AG10803 (cell line): ENCODE measurements around the gene ZDHHC12.

Source experiments
- DNase-seq: peaks from one replicate; pipeline ENCODE4 v3.0.0; 2010; ENCODE audit warnings: low read depth
- H3K4me3 ChIP-seq: 2 replicates; pipeline ENCODE4 v1.5.1; 2011; ENCODE audit warnings: mild to moderate bottlenecking, low read length, control low read depth
- TF ChIP-seq, protein P1 (sequence below): conservative IDR thresholded peaks from 2 replicates; pipeline ENCODE4 v1.5.1; 2011; ENCODE audit warnings: mild to moderate bottlenecking, low read length, control low read depth, inconsistent platforms

Gene ZDHHC12

DNA sequence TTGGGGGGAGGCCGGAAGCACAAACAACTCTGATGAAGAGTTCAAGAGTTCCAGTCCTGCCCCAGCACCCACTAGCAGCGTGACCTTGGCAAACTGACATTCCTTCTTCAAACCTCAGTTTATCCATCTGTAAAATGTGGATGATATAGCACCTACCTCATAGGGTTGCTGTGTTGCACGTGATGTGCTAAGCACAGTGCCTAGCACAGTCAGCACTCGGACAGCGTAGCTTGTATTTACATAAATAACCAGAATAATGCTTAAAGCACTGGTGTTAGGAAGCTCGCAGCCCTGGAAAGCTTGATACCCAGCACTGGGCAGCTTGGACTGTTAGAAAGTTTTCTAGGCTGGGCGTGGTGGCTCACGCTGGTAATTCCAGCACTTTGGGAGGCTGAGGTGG is 16.5 kb downstream of the ZDHHC12 start:
- TF ChIP-seq, protein P1, sequence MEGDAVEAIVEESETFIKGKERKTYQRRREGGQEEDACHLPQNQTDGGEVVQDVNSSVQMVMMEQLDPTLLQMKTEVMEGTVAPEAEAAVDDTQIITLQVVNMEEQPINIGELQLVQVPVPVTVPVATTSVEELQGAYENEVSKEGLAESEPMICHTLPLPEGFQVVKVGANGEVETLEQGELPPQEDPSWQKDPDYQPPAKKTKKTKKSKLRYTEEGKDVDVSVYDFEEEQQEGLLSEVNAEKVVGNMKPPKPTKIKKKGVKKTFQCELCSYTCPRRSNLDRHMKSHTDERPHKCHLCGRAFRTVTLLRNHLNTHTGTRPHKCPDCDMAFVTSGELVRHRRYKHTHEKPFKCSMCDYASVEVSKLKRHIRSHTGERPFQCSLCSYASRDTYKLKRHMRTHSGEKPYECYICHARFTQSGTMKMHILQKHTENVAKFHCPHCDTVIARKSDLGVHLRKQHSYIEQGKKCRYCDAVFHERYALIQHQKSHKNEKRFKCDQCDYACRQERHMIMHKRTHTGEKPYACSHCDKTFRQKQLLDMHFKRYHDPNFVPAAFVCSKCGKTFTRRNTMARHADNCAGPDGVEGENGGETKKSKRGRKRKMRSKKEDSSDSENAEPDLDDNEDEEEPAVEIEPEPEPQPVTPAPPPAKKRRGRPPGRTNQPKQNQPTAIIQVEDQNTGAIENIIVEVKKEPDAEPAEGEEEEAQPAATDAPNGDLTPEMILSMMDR = no peak
- no peak overlapping the region for H3K4me3 ChIP-seq
- DNase-seq = no peak

GRCh38 chr9:128706671-128707381 is 17.1 kb downstream of the ZDHHC12 start:
- TF ChIP-seq, protein P1 = no peak
- DNase-seq = no peak

DNA sequence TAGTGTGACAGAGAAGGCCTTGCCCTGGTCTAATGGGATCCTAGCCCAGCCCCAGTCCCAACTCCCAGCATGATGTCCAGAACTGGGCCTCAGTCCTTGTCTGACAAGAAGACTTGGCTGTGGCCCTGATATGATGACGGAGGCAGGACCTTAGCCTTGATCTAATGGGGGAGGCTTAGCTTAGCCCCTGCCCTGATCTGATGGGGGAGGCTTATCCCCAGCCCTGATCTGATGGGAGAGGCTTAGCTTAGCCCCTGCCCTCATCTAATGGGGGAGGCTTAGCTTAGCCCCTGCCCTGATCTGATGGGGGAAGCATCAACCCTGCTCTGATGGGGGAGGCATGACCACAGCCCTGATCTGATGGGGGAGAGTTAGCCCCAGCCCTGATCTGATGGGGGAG is 17.9 kb downstream of the ZDHHC12 start:
- H3K4me3 ChIP-seq = no peak overlapping the region
- TF ChIP-seq, protein P1 = no peak
- DNase-seq = no peak

More at GRCh38 chr9:128706671-128707381, 17.1 kb downstream of the ZDHHC12 start:
- H3K4me3 ChIP-seq = no peak overlapping the region

DNA sequence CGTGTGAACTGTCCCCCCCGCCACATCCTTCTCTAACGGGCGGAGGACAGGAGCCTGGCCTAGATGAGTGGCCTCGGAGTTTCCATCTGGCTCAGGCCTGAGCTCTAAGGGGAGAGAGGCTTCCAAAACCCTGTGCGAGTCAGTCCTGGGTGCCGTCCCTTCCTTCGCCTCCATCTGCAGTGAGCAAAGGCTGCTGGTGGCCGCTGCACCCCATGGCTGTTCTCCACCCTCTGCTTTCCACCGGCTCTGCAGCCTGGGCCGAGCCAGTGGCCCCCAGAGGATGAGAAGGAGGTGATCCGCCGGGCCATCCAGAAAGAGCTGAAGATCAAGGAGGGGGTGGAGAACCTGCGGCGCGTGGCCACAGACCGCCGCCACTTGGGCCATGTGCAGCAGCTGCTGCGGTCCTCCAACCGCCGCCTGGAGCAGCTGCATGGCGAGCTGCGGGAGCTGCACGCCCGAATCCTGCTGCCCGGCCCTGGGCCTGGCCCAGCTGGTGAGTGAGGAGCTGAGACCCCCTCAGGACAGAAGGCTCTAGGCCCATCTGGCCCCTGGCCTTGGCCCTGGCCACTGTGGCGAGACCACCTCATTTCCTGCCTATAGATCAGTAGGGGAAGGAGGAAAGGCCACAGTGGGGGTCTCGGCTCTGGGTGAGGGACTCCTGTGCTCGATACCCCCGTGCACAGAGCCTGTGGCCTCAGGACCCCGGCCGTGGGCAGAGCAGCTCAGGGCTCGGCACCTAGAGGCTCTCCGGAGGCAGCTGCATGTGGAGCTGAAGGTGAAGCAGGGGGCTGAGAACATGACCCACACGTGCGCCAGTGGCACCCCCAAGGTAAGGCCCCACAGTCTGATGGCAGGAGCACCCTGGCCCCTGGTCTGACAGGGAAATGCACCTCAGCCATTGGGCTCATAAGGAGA is 18.6 kb downstream of the ZDHHC12 start:
- no peak for DNase-seq
- no peak overlapping the region for H3K4me3 ChIP-seq
- TF ChIP-seq, protein P1 = no peak

DNA sequence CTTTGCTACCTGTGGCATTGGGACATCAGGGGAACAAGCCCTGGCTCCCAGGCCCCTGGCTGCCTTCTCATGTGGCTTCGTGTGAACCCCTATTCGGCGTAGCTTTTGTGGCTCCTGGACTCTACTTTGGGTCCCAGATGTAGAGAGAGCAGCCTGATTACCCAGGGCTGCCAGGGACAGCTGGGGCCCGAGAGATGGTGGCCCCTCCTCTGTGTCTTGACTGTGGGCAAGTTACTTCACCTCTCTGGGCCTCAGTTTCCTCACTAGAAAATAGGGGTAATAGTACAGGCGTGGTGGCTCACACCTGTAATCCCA is 19.6 kb downstream of the ZDHHC12 start:
- DNase-seq = no peak
- H3K4me3 ChIP-seq = no peak overlapping the region
- TF ChIP-seq, protein P1 = no peak

DNA sequence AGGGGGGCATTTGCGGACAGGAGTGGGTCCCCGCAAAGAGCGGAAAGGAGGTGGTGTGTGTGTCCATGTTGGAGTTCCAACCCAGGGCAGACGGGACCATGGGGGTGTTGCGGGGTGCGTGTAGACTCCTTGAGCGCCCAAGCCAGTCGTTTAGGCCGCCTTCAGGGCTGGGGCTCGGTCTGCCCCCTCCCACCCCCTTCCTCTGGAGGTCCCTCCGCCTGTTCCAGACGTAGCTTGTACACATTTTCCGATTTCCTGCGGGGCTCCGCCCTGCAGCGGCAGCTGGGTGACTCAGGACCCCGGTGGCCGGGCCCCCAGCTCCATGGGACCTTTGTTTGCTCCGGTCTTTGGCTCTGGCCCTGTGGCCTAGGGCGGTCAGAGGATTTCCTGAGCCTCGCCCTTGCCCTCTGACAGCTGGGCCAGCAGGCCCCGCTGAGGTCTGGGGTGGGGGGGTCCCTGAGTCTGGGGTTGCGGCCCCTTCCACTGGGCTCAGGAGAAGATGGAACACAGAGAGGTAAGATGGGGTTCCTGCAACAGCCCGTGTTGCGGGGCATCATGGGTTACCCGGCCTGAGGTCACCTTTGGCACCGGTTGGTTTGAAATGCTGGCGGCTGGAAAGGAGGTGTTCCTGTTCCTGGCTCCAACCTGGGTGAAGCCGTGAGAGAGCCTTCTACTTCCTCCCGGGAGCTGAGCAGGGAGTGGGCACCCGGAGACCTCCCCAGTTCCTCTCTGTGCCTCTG is 20.1 kb downstream of the ZDHHC12 start:
- no peak for DNase-seq
- TF ChIP-seq, protein P1 = no peak
- H3K4me3 ChIP-seq = peak overlapping the region; percentile 65
